ENCODE results near the gene HMHB1.

The HMHB1 gene

DNA sequence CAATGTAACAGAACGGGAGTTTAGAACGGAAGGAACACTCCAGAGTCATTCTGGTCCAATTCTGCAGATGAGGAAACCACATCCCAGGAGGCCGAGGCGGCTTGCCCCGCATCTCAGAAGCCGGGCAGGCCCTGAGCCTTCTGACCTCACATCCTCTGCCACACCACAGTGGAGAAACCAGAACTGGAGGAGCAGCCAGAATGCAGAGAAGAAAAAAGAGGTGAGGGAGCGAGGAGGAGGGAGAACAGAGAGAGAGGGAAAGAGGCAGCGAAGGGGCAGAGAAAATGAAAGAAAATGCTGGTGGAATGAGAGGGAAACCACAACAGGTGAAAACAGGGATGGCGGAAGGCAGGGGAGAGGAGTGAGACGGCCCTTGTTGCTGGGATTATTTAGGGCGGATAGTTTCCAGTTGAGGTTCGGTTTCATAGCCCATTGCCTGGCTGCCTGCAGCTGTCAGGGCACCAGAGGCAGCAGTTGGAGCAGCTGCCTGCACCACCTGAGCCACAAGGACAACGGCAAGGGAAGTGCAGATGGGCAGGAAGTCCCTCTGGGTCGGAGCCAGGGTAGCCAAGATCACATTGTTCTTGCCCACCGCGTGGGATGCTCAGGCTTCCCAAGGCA, at the start of gene HMHB1:
Gene HMHB1 (plus strand): TSS at position 77 of the 621 bp plus-strand sequence.
- DNase-seq (ENCODE audit: low read depth): no peak

GRCh38 chr5:143762636-143763220, 49.2 kb upstream of the HMHB1 start:
- no peak for DNase-seq (ENCODE audit: low read depth)

- DNase-seq (ENCODE audit: low read depth): no peak
Observed at GRCh38 chr5:143767162-143767561, 44.8 kb upstream of the HMHB1 start.

- no peak for DNase-seq (ENCODE audit: low read depth)
Observed at GRCh38 chr5:143769026-143769786, 42.8 kb upstream of the HMHB1 start.

GRCh38 chr5:143770450-143770849, 41.5 kb upstream of the HMHB1 start:
- DNase-seq (ENCODE audit: low read depth): no peak

DNA sequence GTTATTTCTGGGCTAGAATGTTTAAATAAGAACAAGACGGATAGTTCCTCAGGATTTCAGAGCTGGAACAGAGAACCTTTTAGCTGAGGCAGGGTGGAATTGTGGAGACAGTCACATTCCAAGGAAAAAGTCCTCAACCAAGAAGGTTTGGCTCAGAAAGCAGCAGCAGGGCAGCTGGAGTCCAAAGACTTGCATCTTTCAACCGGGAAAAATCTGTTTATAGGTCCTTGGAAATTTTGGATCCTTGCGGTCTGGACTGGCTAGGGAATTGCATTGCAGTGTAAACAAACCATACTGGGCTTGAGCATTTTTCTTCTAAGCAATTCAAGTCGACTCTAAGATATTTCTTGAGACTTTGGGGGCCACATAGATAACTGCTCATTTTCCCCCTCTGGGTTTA, 40.8 kb upstream of the HMHB1 start:
- no peak for DNase-seq (ENCODE audit: low read depth)

DNA sequence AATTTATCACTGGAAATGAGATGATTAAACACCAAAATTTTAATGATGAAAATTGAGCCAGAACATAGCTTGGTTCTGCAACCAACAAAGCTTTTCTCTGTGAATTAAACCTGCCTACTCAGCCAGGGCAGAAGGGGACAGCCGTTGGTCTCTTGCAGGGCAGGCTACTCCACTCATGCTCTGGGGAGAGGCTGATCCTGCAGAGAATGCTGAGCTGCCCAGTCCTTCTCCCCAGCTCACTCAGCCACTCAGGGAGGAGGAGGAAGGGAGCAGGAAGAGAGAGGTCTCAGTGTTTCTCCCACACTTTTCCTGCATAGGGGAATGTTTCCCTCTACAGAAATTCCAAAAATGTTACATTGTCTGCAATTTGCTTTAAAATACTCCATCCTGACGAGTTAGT, 40.4 kb upstream of the HMHB1 start:
- no peak for DNase-seq (ENCODE audit: low read depth)

GRCh38 chr5:143772621-143773020, 39.3 kb upstream of the HMHB1 start:
- DNase-seq (ENCODE audit: low read depth): no peak

DNA sequence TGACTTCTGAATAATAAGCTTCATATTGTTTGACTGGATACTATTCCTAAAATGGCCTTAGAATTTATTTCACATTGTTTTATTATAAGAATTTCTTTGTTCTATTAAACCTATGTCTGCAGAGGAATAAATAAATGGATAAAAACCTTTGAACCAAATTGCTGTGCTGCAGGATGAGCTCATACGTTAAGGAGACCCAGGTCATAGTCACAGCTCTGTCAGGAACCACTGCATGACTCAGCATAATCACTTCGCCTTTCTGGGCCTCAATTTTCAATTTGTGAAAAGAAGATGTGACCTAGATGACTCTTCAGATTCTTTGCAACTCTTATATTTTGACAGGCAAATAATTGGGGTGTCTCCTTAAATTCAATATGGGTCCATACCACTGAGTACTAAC, 36.7 kb upstream of the HMHB1 start:
- no peak for DNase-seq (ENCODE audit: low read depth)

DNA sequence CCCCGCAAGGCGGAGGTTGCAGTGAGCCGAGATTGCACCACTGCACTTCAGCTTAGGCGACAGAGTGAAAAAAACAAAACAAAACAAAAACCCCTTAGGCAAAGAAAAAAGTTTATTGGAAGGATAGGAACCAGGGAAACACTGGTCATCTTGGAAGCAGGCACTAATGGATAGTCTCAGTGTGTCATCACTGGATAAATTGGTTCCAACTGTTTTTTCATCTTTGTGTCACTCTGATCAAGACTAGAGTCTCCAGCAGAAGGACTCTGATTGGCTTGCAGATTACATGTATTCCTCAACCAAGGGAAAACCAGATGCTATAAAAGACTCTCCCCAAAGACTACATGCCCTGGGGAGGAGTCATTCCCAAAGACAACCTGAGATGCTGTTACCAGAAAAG, 35.0 kb upstream of the HMHB1 start:
- DNase-seq (ENCODE audit: low read depth): no peak

GRCh38 chr5:143779506-143779905, 32.5 kb upstream of the HMHB1 start:
- DNase-seq (ENCODE audit: low read depth): no peak

DNA sequence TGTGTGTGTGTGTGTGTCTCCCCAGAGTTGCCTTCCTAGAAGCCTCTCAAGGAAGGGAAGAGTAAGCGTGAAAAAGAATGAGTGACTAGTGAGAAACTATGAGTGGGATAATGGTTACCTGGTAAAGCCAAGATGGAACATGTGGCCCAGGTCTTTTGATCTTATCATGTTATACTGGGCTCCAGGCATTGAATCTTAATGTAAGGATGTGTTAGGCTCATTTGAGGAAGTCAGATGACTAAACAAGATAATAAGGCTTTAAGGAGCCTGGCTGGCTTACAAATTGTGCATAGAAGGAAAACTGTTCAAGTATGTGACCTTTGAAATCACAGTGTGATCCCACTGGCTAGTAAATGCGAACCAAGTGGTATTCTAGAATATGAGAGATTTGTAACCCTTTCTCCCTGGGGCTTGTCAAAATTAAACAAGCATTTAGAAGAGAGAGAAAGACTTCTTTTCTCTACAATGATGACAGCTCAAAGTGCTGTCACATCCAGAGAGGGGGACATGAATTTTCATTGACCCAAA, 29.9 kb upstream of the HMHB1 start:
- no peak for DNase-seq (ENCODE audit: low read depth)

DNA sequence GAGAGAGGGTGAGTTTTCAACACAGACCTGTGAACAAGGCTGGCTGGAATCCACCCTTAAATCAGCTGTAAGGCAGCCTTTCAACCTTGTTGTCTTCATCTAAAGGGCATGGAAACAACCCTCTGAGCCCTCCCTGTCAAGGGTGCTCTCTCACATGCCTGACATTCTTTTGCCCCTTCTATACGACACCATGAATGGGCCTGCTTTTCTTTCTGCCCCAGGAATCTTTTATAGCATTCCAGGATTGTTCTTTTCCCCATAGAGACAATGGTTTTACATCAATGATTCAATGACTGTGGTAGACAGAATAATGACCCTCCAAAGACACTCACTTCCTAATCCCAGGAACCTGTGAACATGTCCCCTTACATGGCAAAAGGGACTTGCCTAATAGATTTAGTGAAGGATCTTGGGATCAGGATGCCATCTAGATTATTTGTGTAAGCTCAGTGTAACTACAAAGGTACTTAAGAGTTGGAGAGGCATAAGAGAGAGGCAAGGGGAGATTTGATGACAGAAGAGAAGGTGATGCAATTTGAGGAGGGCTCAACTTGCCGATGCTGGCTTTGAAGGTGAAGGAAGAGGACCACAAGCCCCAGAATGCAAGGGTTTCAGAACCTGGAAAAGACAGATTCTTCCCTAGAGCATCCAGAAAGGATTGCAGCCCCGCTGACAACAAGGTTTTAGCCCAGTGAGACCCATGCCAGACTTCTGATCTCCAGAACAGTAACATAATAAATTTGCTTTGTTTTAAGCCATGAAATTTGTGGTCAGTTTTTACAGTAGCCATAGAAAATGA, 29.2 kb upstream of the HMHB1 start:
- DNase-seq (ENCODE audit: low read depth): no peak

GRCh38 chr5:143788401-143788800, 23.6 kb upstream of the HMHB1 start:
- no peak for DNase-seq (ENCODE audit: low read depth)

- no peak for DNase-seq (ENCODE audit: low read depth)
Observed at GRCh38 chr5:143790457-143791112, 21.4 kb upstream of the HMHB1 start.

GRCh38 chr5:143791848-143792731, 19.9 kb upstream of the HMHB1 start:
- DNase-seq (ENCODE audit: low read depth): no peak

DNA sequence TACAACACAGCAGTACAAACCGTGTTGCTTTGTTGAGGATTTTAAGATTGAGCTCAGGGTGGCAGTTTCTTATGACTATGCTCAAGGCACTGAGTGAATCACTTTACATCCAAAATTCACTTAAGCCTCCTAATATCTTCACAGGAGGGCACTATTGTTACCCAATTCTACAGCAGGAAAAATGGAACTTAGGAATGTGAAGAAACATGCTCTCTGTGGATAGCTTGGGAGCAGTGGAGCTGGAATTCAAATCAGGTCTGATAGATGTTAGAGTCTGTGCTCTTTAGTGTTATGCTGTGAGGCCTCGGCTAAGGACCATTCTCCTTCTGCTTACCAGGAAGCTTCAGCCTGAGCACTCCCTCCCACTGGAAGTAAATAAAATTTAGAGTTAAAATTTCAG, 18.7 kb upstream of the HMHB1 start:
- DNase-seq (ENCODE audit: low read depth): no peak

DNA sequence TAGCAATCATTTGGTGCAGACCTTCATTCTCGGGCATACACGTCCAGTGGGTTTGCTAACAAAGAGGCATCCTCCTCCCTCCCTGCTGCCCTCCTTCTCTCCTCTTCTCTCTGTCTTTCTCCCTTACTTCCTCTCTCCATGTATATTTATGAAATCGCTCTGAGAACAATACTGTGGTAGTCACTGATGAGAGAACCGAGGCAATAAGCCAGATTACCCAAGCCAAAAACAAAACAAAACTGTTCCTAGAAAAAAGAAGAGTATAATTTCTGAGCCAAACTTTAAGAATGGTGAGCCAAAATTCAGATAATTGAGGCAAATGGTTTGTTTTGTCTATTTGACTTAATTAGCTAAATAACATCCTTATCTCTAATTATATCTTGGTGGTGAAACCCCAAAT, 15.8 kb upstream of the HMHB1 start:
- no peak for DNase-seq (ENCODE audit: low read depth)

DNA sequence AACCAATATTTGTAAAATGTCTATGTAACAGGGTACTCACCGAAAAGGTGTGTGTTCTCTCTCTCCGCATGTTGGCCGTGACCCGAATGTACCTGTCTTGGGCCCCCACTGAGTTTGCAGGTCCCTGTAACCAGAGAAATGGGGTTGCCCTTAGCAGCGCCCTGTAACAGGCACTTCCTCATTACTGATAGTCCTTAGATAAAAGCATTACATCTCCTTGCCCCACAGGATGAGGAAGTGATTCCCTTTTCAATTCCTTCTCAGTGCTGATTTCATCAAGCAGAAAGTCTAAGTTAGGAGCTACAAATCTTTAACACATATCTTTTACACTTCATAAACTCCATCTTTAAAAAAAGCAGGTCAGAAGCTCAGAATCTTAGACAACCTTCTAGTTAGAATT, 15.2 kb upstream of the HMHB1 start:
- DNase-seq (ENCODE audit: low read depth): no peak

DNA sequence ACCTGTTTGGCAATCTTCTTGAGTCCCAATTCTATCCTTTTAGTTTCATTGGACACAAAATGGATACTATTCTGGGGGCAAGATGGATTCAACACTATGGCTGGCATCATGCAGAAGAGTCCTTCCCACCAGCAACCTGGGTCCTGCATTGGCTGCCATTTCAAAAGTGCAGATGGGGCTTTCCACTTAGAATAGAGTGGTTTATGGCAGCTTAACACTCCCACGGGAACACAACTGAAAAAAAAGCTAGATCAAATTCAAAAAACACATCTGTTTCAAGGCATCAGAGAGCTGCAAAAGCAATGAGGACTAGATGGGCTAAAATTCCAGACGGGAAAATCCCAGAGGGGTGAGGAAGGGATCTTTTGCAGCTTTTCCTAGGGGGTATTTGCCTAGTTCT, 11.2 kb upstream of the HMHB1 start:
- DNase-seq (ENCODE audit: low read depth): no peak
